ENCODE measurements around the gene GCGR.

DNA sequence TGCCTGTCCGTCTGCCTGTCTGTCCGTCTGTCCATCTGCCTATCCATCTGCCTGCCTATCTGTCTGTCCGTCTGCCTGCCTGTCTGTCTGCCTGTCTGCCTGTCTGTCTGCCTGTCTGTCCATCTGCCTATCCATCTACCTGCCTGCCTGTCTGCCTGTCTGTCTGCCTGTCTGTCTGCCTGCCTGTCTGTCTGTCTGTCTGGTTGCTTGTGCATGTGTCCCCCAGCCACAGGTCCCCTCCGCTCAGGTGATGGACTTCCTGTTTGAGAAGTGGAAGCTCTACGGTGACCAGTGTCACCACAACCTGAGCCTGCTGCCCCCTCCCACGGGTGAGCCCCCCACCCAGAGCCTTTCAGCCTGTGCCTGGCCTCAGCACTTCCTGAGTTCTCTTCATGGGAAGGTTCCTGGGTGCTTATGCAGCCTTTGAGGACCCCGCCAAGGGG lies 5.6 kb downstream of the GCGR start:
- TF ChIP-seq, protein P1, sequence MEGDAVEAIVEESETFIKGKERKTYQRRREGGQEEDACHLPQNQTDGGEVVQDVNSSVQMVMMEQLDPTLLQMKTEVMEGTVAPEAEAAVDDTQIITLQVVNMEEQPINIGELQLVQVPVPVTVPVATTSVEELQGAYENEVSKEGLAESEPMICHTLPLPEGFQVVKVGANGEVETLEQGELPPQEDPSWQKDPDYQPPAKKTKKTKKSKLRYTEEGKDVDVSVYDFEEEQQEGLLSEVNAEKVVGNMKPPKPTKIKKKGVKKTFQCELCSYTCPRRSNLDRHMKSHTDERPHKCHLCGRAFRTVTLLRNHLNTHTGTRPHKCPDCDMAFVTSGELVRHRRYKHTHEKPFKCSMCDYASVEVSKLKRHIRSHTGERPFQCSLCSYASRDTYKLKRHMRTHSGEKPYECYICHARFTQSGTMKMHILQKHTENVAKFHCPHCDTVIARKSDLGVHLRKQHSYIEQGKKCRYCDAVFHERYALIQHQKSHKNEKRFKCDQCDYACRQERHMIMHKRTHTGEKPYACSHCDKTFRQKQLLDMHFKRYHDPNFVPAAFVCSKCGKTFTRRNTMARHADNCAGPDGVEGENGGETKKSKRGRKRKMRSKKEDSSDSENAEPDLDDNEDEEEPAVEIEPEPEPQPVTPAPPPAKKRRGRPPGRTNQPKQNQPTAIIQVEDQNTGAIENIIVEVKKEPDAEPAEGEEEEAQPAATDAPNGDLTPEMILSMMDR (IDR thresholded peaks at IDR 0.05), result no peak
- TF ChIP-seq POLR2A (IDR thresholded peaks at IDR 0.05), result no peak

All from esophagus squamous epithelium (tissue), 4 donors.